Endothelial cell of umbilical vein (primary cell): Measurements from ENCODE around the gene ZCRB1.

Experiments used
- CTCF ChIP-seq, 2 donors: IDR thresholded peaks; 1 replicate in 1 of 2; 2 replicates in 1 of 2; pipeline ENCODE4 v1.5.1; 2011; ENCODE audit warnings: low read length in 2 of 2, mild to moderate bottlenecking in 2 of 2, moderate library complexity in 2 of 2, control low read depth in 1 of 2, inconsistent platforms in 1 of 2, low read depth in 1 of 2; ENCODE audit not compliant: insufficient read depth in 1 of 2; ENCODE audit errors: extremely low read depth in 1 of 2
- POLR2A ChIP-seq: IDR thresholded peaks from 2 replicates; pipeline ENCODE4 v1.6.1; 2012; ENCODE audit warnings: low read depth, mild to moderate bottlenecking, control low read depth, low read length

- no peak for TF ChIP-seq CTCF (IDR thresholded peaks at IDR 0.05; ENCODE audit: extremely low read depth in 1 of 2, insufficient read depth in 1 of 2, low read depth in 1 of 2, low read length in 2 of 2)
- TF ChIP-seq POLR2A: no peak
Observed at GRCh38 chr12:42278128-42278510, 47.8 kb downstream of the ZCRB1 start.
